ENCODE data around the gene OR4D2.

- TF ChIP-seq TEAD4 (IDR thresholded peaks at IDR 0.05) (no peak), EGR1 (IDR thresholded peaks at IDR 0.05) (no peak), EP300 (IDR thresholded peaks at IDR 0.05; ENCODE audit: borderline replicate concordance) (no peak)
Observed at GRCh38 chr17:58141505-58141904, 25.3 kb upstream of the OR4D2 start.

Data from Ishikawa (cell line).